LNCAP (cell line): ENCODE measurements around the gene RTRAF.

Experiments
- TF ChIP-seq, protein P1 (sequence below): fragments of 450-650 bp; IDR thresholded peaks from 2 replicates; pipeline ENCODE4 v1.5.1; 2017; ENCODE audit warnings: mild to moderate bottlenecking

Gene RTRAF

DNA sequence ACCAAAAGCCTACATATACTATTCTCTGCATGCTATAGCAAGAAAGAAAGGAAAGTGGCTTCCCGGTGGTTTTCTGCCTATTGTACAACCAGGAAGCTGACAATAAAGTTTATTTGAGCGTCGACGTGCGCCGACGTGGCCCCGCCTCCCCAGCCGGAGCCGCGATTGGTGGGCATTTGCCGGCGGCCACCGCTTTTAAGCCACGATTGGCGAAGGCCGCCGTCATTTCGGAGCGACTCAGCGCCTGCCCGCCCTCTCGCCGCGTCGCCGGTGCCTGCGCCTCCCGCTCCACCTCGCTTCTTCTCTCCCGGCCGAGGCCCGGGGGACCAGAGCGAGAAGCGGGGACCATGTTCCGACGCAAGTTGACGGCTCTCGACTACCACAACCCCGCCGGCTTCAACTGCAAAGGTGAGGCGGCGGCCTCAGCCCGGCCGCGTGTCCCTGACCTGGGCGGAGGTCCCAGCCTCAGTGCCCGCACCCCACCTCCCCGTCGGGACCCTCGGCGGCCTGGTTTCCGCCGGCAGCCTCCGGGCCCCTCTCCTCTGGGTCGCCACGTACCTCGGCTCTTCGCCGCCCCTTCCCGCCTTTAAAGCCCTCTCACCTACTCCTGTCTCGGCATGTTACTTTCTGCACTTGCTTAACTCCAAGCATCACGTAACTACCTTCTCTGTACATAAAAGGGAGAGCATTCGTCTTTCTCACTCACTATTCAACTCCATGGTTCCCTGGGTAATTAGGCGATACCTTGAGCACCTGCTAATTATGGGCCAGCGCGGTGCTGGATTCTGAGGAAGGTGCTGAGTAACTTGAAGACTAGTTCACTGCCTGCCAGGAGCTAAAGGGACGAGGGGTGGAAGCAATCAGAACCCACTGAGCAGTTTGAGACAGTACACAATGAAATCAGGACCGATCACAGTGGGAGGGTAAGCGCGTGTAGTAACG lies at the start of gene RTRAF:
RTRAF (plus strand) TSS at position 254 of the 942 bp plus-strand sequence; CDS start at position 348, 94 bp downstream.
- TF ChIP-seq, protein P1, sequence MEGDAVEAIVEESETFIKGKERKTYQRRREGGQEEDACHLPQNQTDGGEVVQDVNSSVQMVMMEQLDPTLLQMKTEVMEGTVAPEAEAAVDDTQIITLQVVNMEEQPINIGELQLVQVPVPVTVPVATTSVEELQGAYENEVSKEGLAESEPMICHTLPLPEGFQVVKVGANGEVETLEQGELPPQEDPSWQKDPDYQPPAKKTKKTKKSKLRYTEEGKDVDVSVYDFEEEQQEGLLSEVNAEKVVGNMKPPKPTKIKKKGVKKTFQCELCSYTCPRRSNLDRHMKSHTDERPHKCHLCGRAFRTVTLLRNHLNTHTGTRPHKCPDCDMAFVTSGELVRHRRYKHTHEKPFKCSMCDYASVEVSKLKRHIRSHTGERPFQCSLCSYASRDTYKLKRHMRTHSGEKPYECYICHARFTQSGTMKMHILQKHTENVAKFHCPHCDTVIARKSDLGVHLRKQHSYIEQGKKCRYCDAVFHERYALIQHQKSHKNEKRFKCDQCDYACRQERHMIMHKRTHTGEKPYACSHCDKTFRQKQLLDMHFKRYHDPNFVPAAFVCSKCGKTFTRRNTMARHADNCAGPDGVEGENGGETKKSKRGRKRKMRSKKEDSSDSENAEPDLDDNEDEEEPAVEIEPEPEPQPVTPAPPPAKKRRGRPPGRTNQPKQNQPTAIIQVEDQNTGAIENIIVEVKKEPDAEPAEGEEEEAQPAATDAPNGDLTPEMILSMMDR: no peak

DNA sequence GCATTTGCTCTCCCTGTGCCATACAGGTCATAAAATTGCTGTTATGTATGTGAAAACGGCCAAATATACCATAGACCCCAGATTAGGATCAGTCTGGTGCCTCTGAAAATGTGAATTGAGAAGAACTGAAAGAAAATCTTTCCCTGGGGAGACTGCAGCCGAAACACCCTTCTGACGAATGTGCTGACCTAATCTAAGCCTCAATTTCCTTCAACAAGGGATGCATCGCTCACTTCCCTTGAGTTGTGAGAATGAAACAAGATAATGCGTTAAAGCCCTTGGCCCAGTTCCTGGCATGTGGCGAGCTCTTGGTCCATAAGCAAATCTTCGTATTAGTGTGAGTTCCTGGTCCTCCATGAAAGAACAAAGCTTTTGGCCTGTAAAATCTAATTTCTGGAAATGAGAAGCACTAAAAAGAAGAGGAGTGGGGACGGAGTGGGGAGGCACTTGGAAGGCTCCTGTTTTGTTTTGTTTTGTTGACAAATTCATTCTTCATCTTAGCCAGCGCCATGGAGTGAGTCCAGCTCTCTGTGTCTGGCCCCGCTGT lies 49.5 kb upstream of the RTRAF start:
- TF ChIP-seq, protein P1: no peak

DNA sequence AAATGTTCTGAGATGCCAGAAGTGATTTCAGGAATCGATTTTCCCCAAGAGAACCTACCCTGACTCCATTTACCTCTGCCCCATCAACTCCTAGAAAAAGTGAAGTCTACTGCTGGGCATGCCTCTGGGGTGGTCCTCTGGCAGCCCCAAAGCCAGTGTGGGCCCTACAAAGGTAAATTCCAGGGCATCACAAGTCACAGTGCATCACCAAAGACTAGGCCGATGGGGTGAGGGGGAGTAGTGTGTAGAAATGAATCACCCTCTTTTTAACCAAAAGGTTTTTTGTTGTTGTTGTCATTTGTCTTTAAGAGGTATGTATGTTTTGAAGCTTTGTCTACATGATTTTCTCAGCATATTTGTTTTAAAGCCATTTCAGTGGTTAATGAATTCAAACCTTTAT lies 46.4 kb upstream of the RTRAF start:
- TF ChIP-seq, protein P1: no peak

DNA sequence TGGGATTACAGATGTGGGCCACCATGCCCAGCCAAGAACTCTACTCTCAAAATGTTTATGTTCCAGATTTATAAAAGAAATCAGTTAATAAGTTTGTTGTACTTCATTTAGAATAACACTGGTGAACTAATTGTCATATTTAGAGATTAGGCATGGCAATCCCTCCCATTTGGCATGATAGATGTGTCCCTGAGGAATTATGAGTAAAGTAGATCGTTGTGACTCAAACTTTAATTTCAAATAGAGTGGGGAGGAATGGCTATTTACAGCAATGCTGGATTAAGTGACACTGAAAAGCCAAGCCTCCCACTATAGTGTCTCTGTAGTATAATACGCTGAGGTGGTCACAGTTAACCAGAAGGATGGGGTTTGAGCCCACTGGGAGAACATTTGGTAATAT lies 39.3 kb upstream of the RTRAF start:
- TF ChIP-seq, protein P1: no peak

DNA sequence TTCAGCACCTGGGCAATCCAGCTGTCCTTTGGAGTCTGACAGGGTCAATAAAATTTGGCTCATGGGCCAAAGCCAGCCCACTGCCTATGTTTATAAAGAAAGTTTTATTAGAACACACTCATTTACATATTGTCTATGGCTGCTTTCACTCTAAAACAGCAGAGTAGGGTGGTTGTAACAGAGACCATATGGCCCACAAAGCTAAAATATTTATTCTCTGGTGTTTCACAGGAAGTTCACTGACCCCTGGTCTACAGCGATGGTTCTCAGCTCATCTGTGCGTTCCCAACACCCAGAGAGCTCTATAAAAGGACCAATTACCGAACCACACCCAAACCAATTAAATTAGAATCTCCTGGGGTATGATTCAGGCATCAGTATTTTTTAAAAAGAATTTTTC lies 37.7 kb upstream of the RTRAF start:
- TF ChIP-seq, protein P1: no peak

DNA sequence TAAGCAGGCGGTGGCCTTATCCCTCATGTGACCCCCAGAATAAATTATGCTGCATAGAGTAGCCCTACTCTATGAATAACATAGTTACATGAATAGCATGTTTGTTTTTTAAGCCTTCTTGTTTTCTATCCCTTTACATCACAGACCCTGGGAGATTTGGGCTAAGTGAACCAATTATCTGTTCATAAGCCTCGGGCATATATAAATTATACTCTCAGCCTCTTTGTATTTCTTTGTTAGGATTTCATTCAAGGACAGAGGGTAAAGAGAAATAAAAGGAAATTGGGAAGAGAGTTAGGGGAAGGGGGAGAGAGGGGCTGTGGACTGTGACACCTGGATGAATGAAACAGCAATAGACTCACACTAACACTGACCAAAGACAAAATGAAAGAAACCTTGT lies 35.3 kb upstream of the RTRAF start:
- TF ChIP-seq, protein P1: no peak

DNA sequence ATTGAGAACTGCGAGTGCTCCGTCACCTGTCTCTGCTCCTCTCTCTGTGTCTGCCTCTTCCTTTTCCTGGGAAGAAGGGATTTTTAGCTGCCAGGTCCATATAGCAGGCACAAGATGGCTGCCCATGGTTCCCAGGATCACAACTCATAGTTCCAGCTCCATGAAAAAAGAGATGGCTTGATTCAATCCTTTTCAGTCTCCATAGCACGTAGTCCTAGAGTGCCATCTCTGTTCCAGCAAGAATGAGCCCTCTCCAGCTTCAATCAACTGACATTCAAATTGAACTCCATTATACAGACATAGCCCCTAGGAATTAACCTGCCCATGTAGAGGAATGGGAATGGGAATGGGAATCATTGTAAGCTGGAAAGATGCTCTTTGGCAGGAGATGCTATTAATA lies 34.7 kb upstream of the RTRAF start:
- TF ChIP-seq, protein P1: no peak
